Trophoblast cell (in vitro differentiated cells and primary cell): Measurements from ENCODE around the gene SHISA8.

Experiments
- DNase-seq, 2 donors: peaks; one replicate each; pipeline ENCODE4 v3.0.0-alpha.2; 2016
- H2AFZ ChIP-seq: 2 replicates; pipeline ENCODE4 v1.6.1; 2013; ENCODE audit warnings: low read length, moderate library complexity, mild to moderate bottlenecking; ENCODE audit not compliant: insufficient read depth, poor library complexity
- H2AK5ac ChIP-seq: 2 replicates; pipeline ENCODE4 v1.6.1; 2013; ENCODE audit warnings: mild to moderate bottlenecking, low read length
- H2BK120ac ChIP-seq: 2 replicates; pipeline ENCODE4 v1.6.1; 2013; ENCODE audit warnings: low read length, mild to moderate bottlenecking, moderate library complexity; ENCODE audit not compliant: insufficient read depth, poor library complexity
- H2BK12ac ChIP-seq: 2 replicates; pipeline ENCODE4 v1.6.1; 2013; ENCODE audit warnings: mild to moderate bottlenecking, low read length, moderate library complexity
- H2BK5ac ChIP-seq: 2 replicates; pipeline ENCODE4 v1.6.1; 2013; ENCODE audit warnings: low read length, low read depth, moderate library complexity, mild to moderate bottlenecking; ENCODE audit not compliant: poor library complexity
- H3K14ac ChIP-seq: 2 replicates; pipeline ENCODE4 v1.6.1; 2013; ENCODE audit warnings: mild to moderate bottlenecking, low read length
- H3K18ac ChIP-seq: 2 replicates; pipeline ENCODE4 v1.6.1; 2013; ENCODE audit warnings: mild to moderate bottlenecking, low read length
- H3K23ac ChIP-seq: 2 replicates; pipeline ENCODE4 v1.6.1; 2013; ENCODE audit warnings: low read length
- H3K27ac ChIP-seq: 2 replicates; pipeline ENCODE4 v1.5.1; 2013; ENCODE audit warnings: low read depth, mild to moderate bottlenecking, inconsistent platforms, low read length, moderate library complexity
- H3K27me3 ChIP-seq: 2 replicates; pipeline ENCODE4 v1.6.1; 2013; ENCODE audit warnings: inconsistent platforms, mild to moderate bottlenecking, low read length, moderate library complexity; ENCODE audit not compliant: insufficient read depth
- H3K36me3 ChIP-seq, 2 experiments: 1 replicate in 1 of 2; 2 replicates in 1 of 2; pipeline ENCODE4 v1.6.1; 2013; ENCODE audit warnings: low read length in 2 of 2, mild to moderate bottlenecking in 2 of 2, moderate library complexity in 1 of 2; ENCODE audit not compliant: insufficient read depth in 2 of 2, control insufficient read depth in 1 of 2
- H3K4ac ChIP-seq: 2 replicates; pipeline ENCODE4 v1.6.1; 2013; ENCODE audit warnings: low read depth, mild to moderate bottlenecking, low read length, moderate library complexity
- H3K4me1 ChIP-seq, 2 experiments: 1 replicate in 1 of 2; 2 replicates in 1 of 2; pipeline ENCODE4 v1.6.1; 2013; ENCODE audit warnings: low read length in 2 of 2, mild to moderate bottlenecking in 2 of 2, moderate library complexity in 1 of 2; ENCODE audit not compliant: insufficient read depth in 2 of 2, control insufficient read depth in 1 of 2
- H3K4me2 ChIP-seq: 2 replicates; pipeline ENCODE4 v1.6.1; 2013; ENCODE audit warnings: inconsistent platforms, mild to moderate bottlenecking, low read length, moderate library complexity
- H3K4me3 ChIP-seq: 2 replicates; pipeline ENCODE4 v1.5.1; 2013; ENCODE audit warnings: mild to moderate bottlenecking, low read depth, low read length, inconsistent platforms
- H3K79me1 ChIP-seq: one replicate; pipeline ENCODE4 v1.6.1; 2013; ENCODE audit warnings: low read length
- H3K79me2 ChIP-seq: 2 replicates; pipeline ENCODE4 v1.6.1; 2013; ENCODE audit warnings: low read length, mild to moderate bottlenecking; ENCODE audit not compliant: control insufficient read depth, insufficient read depth, poor library complexity
- H3K9ac ChIP-seq: 2 replicates; pipeline ENCODE4 v1.6.1; 2013; ENCODE audit warnings: mild to moderate bottlenecking, low read length
- H3K9me3 ChIP-seq: 2 replicates; pipeline ENCODE4 v1.6.1; 2013; ENCODE audit warnings: low read depth, mild to moderate bottlenecking, control low read depth, inconsistent platforms, low read length; ENCODE audit not compliant: insufficient read depth
- H4K12ac ChIP-seq: 2 replicates; pipeline ENCODE4 v1.6.1; 2013; ENCODE audit warnings: low read depth, mild to moderate bottlenecking, low read length, moderate library complexity
- H4K8ac ChIP-seq: 2 replicates; pipeline ENCODE4 v1.6.1; 2013; ENCODE audit warnings: low read depth, mild to moderate bottlenecking, low read length, moderate library complexity
- H4K91ac ChIP-seq: one replicate; pipeline ENCODE4 v1.6.1; 2013; ENCODE audit warnings: low read depth, mild to moderate bottlenecking, low read length, moderate library complexity
- WGBS: extraction: QIAGEN DNeasy Blood & Tissue Kit; methylation state at CpG from one replicate; pipeline ENCODE4 v1.1.7; 2013; ENCODE audit warnings: missing lambda C conversion rate; ENCODE audit not compliant: insufficient read length, insufficient coverage; ENCODE audit errors: extremely low coverage; 5-methylcytosine and 5-hydroxymethylcytosine counted together

SHISA8 gene

DNA sequence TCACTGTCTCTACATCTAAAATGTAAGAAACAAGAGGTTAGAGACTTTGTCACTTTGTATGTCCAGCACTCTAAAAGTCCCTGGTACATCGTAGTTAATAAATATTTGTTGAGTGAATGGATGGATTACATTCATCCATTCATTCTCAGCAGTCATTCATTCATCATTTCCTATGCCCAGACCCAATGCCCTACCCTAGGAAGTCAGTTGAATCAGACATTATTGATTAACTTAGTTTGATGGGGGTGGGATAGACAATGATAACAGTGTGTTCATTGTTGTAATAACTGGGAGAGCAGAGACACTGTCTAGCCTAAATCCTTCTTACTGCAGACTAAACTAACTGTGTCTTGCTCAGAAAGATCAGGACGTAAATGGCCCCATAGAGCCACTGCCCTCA is 33.3 kb upstream of the SHISA8 start:
- Histone ChIP-seq H3K9me3 (no peaks in the 10 kb centered on the region), H2AK5ac (no peak overlapping the region), H4K12ac (no peak overlapping the region), H3K4me2 (no peak overlapping the region), H3K4me3 (no peak overlapping the region), H3K4me1 (peaks cover 8% of the 10 kb centered on the region in 2 experiments), H3K27me3 (no peaks in the 10 kb centered on the region), H3K18ac (no peak overlapping the region), H2AFZ (no peak overlapping the region), H3K79me2 (no peaks in the 10 kb centered on the region), H2BK120ac (no peak overlapping the region), H3K14ac (no peak overlapping the region), H3K27ac (no peak overlapping the region), H3K4ac (no peak overlapping the region), H2BK5ac (no peak overlapping the region), H3K23ac (no peak overlapping the region), H3K9ac (no peak overlapping the region), H4K91ac (no peak overlapping the region), H3K36me3 (peaks cover 10 to 11% of the 10 kb centered on the region in 2 experiments), H4K8ac (no peak overlapping the region), H2BK12ac (no peak overlapping the region), H3K79me1 (peaks cover 6% of the 10 kb centered on the region)
- no CpG with 5 or more reads among the region's 2 CpGs for WGBS
- DNase-seq = no peak

DNA sequence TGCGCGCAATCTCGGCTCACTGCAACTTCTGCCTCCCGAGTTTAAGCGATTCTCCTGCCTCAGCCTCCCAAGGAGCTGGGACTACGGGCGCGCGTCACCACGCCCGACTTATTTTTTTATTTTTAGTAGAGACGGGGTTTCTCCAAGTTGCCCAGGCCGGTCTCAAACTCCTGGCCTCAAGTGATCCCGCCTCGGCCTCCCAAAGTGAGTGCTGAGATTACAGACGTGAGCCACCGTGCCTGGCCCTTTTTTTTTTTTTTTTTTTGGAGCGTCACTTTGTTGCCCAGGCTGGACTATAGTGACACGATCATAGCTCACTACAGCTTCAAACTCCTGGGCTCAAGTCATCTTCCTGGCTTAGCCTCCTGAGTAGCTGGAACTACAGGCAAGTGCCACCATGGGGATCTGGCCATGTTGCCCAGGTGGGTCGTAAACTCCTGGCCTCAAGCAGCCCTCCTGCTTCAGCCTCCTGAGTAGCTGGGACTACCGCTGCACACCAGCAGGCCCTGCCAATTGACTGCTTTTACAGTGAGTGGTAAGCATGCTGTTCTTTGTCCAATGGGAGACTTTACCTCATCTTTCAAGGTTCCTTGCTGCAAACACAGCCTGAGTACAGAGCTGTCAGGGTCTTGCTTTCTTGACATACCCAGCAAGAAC is 32.7 kb upstream of the SHISA8 start:
- Histone ChIP-seq H3K18ac (no peak overlapping the region), H3K36me3 (peaks cover 14 to 15% of the 10 kb centered on the region in 2 experiments), H3K4me1 (peaks cover 8% of the 10 kb centered on the region in 2 experiments), H4K12ac (peak overlapping the region; percentile 37), H3K27me3 (no peaks in the 10 kb centered on the region), H2BK120ac (no peak overlapping the region), H3K4me3 (no peak overlapping the region), H3K4me2 (peak overlapping the region; percentile 79), H3K79me1 (peaks cover 6% of the 10 kb centered on the region), H3K79me2 (no peaks in the 10 kb centered on the region), H3K27ac (no peak overlapping the region), H4K8ac (peak overlapping the region; percentile 9), H3K9ac (no peak overlapping the region), H3K14ac (no peak overlapping the region), H3K23ac (no peak overlapping the region), H2AFZ (no peak overlapping the region), H2BK12ac (peak overlapping the region; percentile 60), H4K91ac (peak overlapping the region; percentile 38), H2AK5ac (no peak overlapping the region), H3K9me3 (no peaks in the 10 kb centered on the region), H3K4ac (no peak overlapping the region), H2BK5ac (no peak overlapping the region)
- no CpG with 5 or more reads among the region's 21 CpGs for whole genome bisulfite sequencing
- no peak for DNase-seq

DNA sequence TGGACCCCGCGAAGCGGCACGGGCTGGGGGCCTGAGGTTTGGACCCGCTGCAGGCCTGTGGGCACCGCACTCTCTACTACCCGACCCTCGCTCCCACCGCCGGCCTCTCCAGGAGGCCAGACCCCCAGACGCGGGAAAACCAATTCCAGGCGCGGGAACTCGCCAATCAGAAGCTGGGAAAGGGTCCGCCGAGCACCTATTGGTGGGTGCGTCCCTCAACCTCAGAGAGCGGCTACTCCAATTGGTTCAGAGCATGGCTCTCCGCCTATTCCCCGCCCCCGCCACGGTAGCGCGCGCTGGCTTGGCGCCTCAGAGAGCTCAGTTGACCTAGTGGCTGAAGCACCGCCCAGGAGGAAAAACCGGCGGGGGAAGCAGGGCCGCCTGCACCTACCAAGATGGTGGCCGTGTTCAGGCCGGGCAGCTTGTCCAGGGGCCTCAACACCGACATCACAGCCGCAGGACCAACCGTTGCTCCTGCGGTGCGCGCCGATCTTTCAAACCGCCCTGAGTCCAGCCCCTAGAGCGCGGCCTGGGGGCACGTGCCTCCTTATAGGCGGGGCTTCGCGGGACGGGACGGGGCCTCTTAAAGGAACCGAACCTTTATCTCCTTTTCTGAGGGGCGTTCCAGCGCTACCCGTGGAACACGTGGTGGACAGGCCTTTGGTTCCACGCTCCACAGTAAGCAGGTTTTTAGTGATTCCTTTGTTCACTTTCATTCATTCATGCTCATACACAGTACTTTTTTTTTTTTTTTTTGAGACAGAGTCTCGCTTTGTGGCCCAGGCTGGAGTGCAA is 32.0 kb upstream of the SHISA8 start, which contains the start of gene CENPM:
Gene CENPM (minus strand): TSS at position 524 of the 795 bp plus-strand sequence. CDS start 76 bp downstream, at position 448.
- Histone ChIP-seq H3K9ac (peak within 1 kb of the TSS; percentile 70), H2AFZ (peak within 1 kb of the TSS; percentile 75), H2BK12ac (peak within 1 kb of the TSS; percentile 60), H2BK120ac (no peak within 1 kb of the TSS), H3K9me3 (no peaks in the 10 kb centered on the region), H2AK5ac (no peak within 1 kb of the TSS), H3K27ac (peak within 1 kb of the TSS; percentile 23), H3K23ac (no peak within 1 kb of the TSS), H2BK5ac (peak within 1 kb of the TSS; percentile 5), H3K4me3 (peak within 1 kb of the TSS; percentile 91), H3K27me3 (no peaks in the 10 kb centered on the region), H3K79me1 (peaks cover 6% of the 10 kb centered on the region), H3K14ac (peak within 1 kb of the TSS; percentile 69), H4K12ac (peak within 1 kb of the TSS; percentile 56), H3K4me1 (peaks cover 8% of the 10 kb centered on the region in 2 experiments), H4K8ac (peak within 1 kb of the TSS; percentile 41), H3K79me2 (no peaks in the 10 kb centered on the region), H3K18ac (peak within 1 kb of the TSS; percentile 63), H3K36me3 (peaks cover 14 to 17% of the 10 kb centered on the region in 2 experiments), H3K4ac (peak within 1 kb of the TSS; percentile 31), H3K4me2 (peak within 1 kb of the TSS; percentile 92), H4K91ac (peak within 1 kb of the TSS; percentile 70)
- peak; percentile 95 to 96 for DNase-seq
- no CpG with 5 or more reads among the region's 56 CpGs for WGBS

DNA sequence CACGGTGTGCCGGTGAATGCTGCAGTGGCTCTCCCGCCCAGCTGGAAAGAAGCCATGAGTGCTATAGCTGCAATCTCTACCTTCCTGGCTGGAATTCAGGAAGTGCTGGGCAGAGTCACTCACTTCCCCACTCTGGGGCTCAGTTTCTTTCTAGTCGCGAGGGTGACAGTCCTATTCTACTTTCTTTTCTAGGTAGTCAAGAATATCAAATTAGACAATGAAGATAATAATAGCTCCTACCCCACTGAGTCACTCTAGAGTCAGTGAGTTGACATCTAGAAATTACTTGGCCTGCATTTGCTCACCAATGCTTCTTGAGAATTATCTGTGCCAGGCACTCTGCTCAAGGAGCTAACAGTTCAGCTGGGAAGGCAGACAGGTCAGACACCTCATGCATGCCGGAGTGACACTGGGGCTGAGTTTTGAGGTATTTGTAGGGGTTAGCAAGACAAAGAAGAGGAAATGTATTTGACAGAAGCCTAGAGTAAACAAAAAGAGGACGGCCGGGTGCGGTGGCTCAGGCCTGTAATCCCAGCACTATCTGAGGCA is 28.9 kb upstream of the SHISA8 start:
- no peak overlapping the region for H4K12ac ChIP-seq
- H4K8ac ChIP-seq = no peak overlapping the region
- no CpG with 5 or more reads among the region's 9 CpGs for WGBS
- H2BK120ac ChIP-seq = no peak overlapping the region
- no peak overlapping the region for H2BK5ac ChIP-seq
- H3K4me1 ChIP-seq = peaks cover 8% of the 10 kb centered on the region in 2 experiments
- H3K4ac ChIP-seq = no peak overlapping the region
- no peak overlapping the region for H2BK12ac ChIP-seq
- H3K9me3 ChIP-seq = no peaks in the 10 kb centered on the region
- no peak overlapping the region for H2AK5ac ChIP-seq
- H3K27ac ChIP-seq = no peak overlapping the region
- no peaks in the 10 kb centered on the region for H3K79me2 ChIP-seq
- H3K4me3 ChIP-seq = no peak overlapping the region
- no peak overlapping the region for H3K18ac ChIP-seq
- H3K14ac ChIP-seq = no peak overlapping the region
- H3K9ac ChIP-seq = no peak overlapping the region
- H3K23ac ChIP-seq = no peak overlapping the region
- H3K27me3 ChIP-seq = no peaks in the 10 kb centered on the region
- H4K91ac ChIP-seq = no peak overlapping the region
- no peak for DNase-seq
- H2AFZ ChIP-seq = no peak overlapping the region
- peaks cover 21 to 25% of the 10 kb centered on the region in 2 experiments for H3K36me3 ChIP-seq
- no peak overlapping the region for H3K4me2 ChIP-seq
- H3K79me1 ChIP-seq = peaks cover 6% of the 10 kb centered on the region
